SK-N-SH (cell line): ENCODE data around the gene NLGN3. TPM values are rescaled to one million over a fixed set of nuclear protein-coding genes. Genes with fewer than 3 reads are reported as not detected.

Experiments used
- CTCF ChIA-PET: fragments of 300-600, 350-600 bp; formaldehyde crosslinking; extraction: SDS; loops from one replicate; lab custom pipeline; 2021; lab: Yijun Ruan, JAX
- POLR2A ChIA-PET: fragments of 350-600 bp; sonication (Branson Sonifier 250); formaldehyde crosslinking; extraction: SDS; loops from one replicate; lab custom pipeline; 2020; ENCODE audit warnings: antibody characterized with exemption, inconsistent platforms; lab: Yijun Ruan, JAX
- DNase-seq: peaks from one replicate; pipeline ENCODE4 v3.0.0; 2012
- H2AFZ ChIP-seq: fragments of 200-600 bp; sonication (generic); 2 replicates; pipeline ENCODE4 v1.8.1; 2016; ENCODE audit warnings: antibody characterized with exemption, mild to moderate bottlenecking, low read depth
- H3F3A ChIP-seq: fragments of 200-600 bp; sonication (generic); replicated peaks from 2 replicates; pipeline ENCODE3; 2016; ENCODE audit warnings: antibody characterized with exemption, mild to moderate bottlenecking; ENCODE audit not compliant: insufficient read depth
- H3K27ac ChIP-seq, 2 experiments: fragments of 200-500 bp in 1 of 2; fragments of 200-600 bp in 1 of 2; sonication (Bioruptor generic) in 1 of 2; sonication (generic), shearing (Covaris generic) in 1 of 2; 2 replicates each; pipeline versions ENCODE4 v1.5.1 to v1.6.1; 2014 to 2016; ENCODE audit warnings: low read depth in 2 of 2, inconsistent platforms in 1 of 2, low read length in 1 of 2, mild to moderate bottlenecking in 1 of 2, mixed read lengths in 1 of 2
- H3K27me3 ChIP-seq: fragments of 200-600 bp; sonication (generic), shearing (Covaris generic); 2 replicates; pipeline ENCODE4 v1.6.1; 2016; ENCODE audit warnings: mixed run types; ENCODE audit not compliant: insufficient read depth
- H3K36me3 ChIP-seq, 2 experiments: fragments of 200-500 bp in 1 of 2; fragments of 200-600 bp in 1 of 2; sonication (Bioruptor generic) in 1 of 2; sonication (generic) in 1 of 2; replicated peaks in 1 of 2; 2 replicates each; pipeline versions ENCODE3 to v1.5.1; 2014 to 2016; ENCODE audit warnings: low read length in 1 of 2, mild to moderate bottlenecking in 1 of 2; ENCODE audit not compliant: insufficient read depth in 2 of 2, control insufficient read depth in 1 of 2
- H3K4me1 ChIP-seq, 2 experiments: fragments of 200-500 bp in 1 of 2; fragments of 200-600 bp in 1 of 2; sonication (Bioruptor generic) in 1 of 2; sonication (generic), shearing (Covaris generic) in 1 of 2; 2 replicates each; pipeline versions ENCODE4 v1.5.1 to v1.6.1; 2014 to 2016; ENCODE audit warnings: low read depth in 1 of 2, low read length in 1 of 2, mixed run types in 1 of 2; ENCODE audit not compliant: insufficient read depth in 2 of 2, control insufficient read depth in 1 of 2
- H3K4me2 ChIP-seq: fragments of 200-600 bp; sonication (generic), shearing (Covaris generic); 2 replicates; pipeline ENCODE4 v1.6.1; 2017; ENCODE audit warnings: mixed run types
- H3K4me3 ChIP-seq, 2 experiments: fragments of 200-500 bp in 1 of 2; fragments of 200-600 bp in 1 of 2; sonication (Bioruptor generic) in 1 of 2; sonication (generic), shearing (Covaris generic) in 1 of 2; 2 replicates each; pipeline versions ENCODE4 v1.5.1 to v1.8.1; 2014 to 2016; ENCODE audit warnings: low read depth in 2 of 2, inconsistent platforms in 1 of 2, low read length in 1 of 2, mild to moderate bottlenecking in 1 of 2, mixed read lengths in 1 of 2, moderate library complexity in 1 of 2
- H3K79me2 ChIP-seq: fragments of 200-600 bp; sonication (generic); 2 replicates; pipeline ENCODE4 v1.8.1; 2017; ENCODE audit warnings: mild to moderate bottlenecking; ENCODE audit not compliant: insufficient read depth
- H3K9ac ChIP-seq: fragments of 200-600 bp; sonication (generic); 2 replicates; pipeline ENCODE4 v1.6.1; 2017; ENCODE audit warnings: mixed run types
- H3K9me2 ChIP-seq: fragments of 200-600 bp; sonication (generic); 2 replicates; pipeline ENCODE4 v1.6.1; 2017; ENCODE audit warnings: mixed run types
- H3K9me3 ChIP-seq: fragments of 200-600 bp; sonication (generic); 2 replicates; pipeline ENCODE4 v1.6.1; 2017; ENCODE audit warnings: mixed run types, mild to moderate bottlenecking, moderate library complexity
- H4K20me1 ChIP-seq: fragments of 200-600 bp; sonication (generic); 2 replicates; pipeline ENCODE4 v1.6.1; 2017; ENCODE audit warnings: mild to moderate bottlenecking, mixed run types; ENCODE audit not compliant: insufficient read depth
- ELF1 ChIP-seq: IDR thresholded peaks from 2 replicates; pipeline ENCODE4 v1.4.0; 2012
- FOXJ3 ChIP-seq: sonication (generic); formaldehyde crosslinking; IDR thresholded peaks from 2 replicates; pipeline ENCODE4 v1.5.1; 2020; ENCODE audit warnings: mild to moderate bottlenecking, missing genetic modification reagents
- GATA2 ChIP-seq: sonication (generic); formaldehyde crosslinking; IDR thresholded peaks from 2 replicates; pipeline ENCODE4 v1.5.0; 2020; ENCODE audit warnings: mild to moderate bottlenecking, missing genetic modification reagents
- POLR2AphosphoS5 ChIP-seq: IDR thresholded peaks from 2 replicates; pipeline ENCODE4 v1.6.1; 2012; ENCODE audit warnings: low read depth, low read length
- TAF1 ChIP-seq: IDR thresholded peaks from 2 replicates; pipeline ENCODE4 v1.6.1; 2012; ENCODE audit warnings: low read depth, mild to moderate bottlenecking, low read length, moderate library complexity, borderline replicate concordance
- TCF12 ChIP-seq: IDR thresholded peaks from 2 replicates; pipeline ENCODE4 v1.4.0; 2012
- WGBS: methylation state at CpG from one replicate; pipeline ENCODE4 v1.1.6; 2017; ENCODE audit warnings: low lambda C conversion rate; 5-methylcytosine and 5-hydroxymethylcytosine counted together
- polyA plus RNA-seq, 3 experiments: library from polyadenylated mRNA; depleted of rRNA; stranded (reverse); fragments of >200 nt; gene quantifications; 2 replicates each; pipeline ENCODE4 v1.2.3, GENCODE V29; 2012
- TF ChIP-seq, protein P1 (sequence below): IDR thresholded peaks from 2 replicates; pipeline ENCODE4 v1.6.1; 2012; ENCODE audit warnings: mild to moderate bottlenecking, low read depth, low read length, moderate library complexity
- TF ChIP-seq, protein P2 (sequence below): IDR thresholded peaks from 2 replicates; pipeline ENCODE4; 2012

Gene NLGN3
- polyA plus RNA-seq, 1 of the 3 experiments (the other 2 are of a cell fraction), result 5.3 TPM

DNA sequence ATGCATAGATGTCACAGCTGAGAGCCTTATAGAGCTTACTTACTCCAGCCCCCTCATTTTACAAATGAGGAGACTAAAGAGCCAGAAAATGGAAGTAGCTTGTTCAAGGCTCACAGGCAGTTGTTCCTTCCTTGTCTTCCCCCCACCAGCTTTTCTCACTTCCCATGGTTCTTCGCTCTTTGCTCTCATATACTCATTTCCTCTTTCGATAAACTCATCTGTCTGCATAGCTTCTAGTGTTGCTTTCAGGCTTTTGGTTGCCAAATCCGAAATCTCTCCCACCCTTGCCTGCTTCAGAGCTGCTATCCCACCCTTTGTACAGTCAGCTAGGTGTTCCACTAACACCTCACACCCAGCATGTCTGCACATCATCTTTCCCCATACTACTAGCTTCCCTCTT, 53.4 kb downstream of the NLGN3 start (continued):
- TF ChIP-seq, protein P1, sequence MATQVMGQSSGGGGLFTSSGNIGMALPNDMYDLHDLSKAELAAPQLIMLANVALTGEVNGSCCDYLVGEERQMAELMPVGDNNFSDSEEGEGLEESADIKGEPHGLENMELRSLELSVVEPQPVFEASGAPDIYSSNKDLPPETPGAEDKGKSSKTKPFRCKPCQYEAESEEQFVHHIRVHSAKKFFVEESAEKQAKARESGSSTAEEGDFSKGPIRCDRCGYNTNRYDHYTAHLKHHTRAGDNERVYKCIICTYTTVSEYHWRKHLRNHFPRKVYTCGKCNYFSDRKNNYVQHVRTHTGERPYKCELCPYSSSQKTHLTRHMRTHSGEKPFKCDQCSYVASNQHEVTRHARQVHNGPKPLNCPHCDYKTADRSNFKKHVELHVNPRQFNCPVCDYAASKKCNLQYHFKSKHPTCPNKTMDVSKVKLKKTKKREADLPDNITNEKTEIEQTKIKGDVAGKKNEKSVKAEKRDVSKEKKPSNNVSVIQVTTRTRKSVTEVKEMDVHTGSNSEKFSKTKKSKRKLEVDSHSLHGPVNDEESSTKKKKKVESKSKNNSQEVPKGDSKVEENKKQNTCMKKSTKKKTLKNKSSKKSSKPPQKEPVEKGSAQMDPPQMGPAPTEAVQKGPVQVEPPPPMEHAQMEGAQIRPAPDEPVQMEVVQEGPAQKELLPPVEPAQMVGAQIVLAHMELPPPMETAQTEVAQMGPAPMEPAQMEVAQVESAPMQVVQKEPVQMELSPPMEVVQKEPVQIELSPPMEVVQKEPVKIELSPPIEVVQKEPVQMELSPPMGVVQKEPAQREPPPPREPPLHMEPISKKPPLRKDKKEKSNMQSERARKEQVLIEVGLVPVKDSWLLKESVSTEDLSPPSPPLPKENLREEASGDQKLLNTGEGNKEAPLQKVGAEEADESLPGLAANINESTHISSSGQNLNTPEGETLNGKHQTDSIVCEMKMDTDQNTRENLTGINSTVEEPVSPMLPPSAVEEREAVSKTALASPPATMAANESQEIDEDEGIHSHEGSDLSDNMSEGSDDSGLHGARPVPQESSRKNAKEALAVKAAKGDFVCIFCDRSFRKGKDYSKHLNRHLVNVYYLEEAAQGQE, result no peak
- no peak for TF ChIP-seq ELF1
- no peak for TF ChIP-seq FOXJ3 (CRISPR knock-in tag)
- no peak for TF ChIP-seq POLR2AphosphoS5
- TF ChIP-seq TAF1, result no peak

DNA sequence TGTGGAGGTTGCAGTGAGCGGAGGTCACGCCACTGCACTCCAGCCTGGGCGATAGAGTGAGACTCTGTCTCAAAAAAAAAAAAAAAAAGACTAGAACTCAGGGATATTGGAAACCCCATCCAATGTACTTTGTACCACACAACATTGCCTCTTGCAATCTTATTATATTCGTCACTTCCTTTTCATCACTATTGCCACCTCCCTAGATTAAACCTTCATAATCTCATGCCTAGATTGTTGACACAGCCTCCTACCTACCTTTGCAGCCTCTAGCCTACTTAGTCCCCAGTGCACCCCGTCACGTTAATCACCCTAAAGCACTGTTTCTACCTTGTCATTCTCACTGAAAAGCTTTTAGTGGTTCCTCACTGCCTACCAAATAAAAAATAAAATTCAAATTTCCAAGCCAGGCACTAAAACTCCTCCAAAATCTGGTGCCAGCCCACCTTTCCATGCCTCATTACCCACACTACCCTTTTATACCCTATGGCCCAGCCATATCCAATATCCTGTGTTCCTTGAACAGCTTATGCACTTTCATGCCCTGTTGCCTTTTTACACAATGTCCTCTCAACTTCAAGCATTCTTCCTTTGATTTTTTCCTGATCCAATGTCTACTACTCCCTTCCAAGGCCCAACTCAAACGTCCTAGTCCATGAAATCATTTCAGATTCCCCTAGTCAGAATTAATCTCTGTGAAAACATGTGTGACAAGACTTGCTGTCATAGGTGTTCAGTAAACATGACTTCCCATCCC, 54.8 kb downstream of the NLGN3 start:
- ChIA-PET CTCF (no interaction called here), POLR2A (no interaction called here)
- H3K4me1 ChIP-seq, result no peaks in the 10 kb centered on the region
- WGBS, result 41% methylated on average over 7 of the region's 7 CpGs
- H2AFZ ChIP-seq, result no peak overlapping the region
- no peak overlapping the region for H3K9ac ChIP-seq
- H3K9me2 ChIP-seq, result no peaks in the 10 kb centered on the region
- no peak overlapping the region for H3K4me2 ChIP-seq
- H4K20me1 ChIP-seq, result no peaks in the 10 kb centered on the region
- H3K27me3 ChIP-seq, result no peaks in the 10 kb centered on the region; the same call in 1 of the 2 replicates
- H3K36me3 ChIP-seq, result no peaks in the 10 kb centered on the region
- TF ChIP-seq GATA2, result no peak
- no peaks in the 10 kb centered on the region for H3K79me2 ChIP-seq
- DNase-seq, result no peak
- H3F3A ChIP-seq, result no peaks in the 10 kb centered on the region
- H3K27ac ChIP-seq, result no peak overlapping the region
- no peak overlapping the region for H3K4me3 ChIP-seq
- H3K9me3 ChIP-seq, result no peaks in the 10 kb centered on the region

DNA sequence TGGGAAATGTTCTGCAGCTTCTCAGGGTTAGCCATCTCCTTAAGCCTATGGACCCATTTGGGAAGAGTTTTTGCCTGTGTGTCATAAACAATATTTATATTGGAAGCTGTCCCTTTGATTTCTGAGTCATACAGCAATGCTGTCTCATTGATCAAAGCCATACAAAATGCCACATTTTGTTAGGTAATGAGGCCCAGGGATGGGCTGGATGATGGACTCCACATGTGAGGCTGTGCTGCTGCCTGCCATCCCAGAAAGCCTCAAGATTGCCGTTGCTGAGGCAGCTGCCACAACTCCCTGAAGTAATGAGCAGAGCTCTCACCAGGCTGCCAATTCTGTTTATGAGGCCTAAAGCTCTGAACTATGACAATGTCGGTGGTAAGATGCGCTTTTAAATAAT, 66.2 kb downstream of the NLGN3 start:
- POLR2A ChIA-PET, result no interaction called here
- Histone ChIP-seq H3K79me2 (no peaks in the 10 kb centered on the region), H3K9me3 (no peaks in the 10 kb centered on the region), H3K27ac (no peak overlapping the region), H3K27me3 (peaks cover 33% of the 10 kb centered on the region), H3K4me3 (no peak overlapping the region), H3K9me2 (no peaks in the 10 kb centered on the region), H3F3A (peaks cover 4% of the 10 kb centered on the region), H4K20me1 (no peaks in the 10 kb centered on the region), H3K4me2 (no peak overlapping the region), H3K36me3 (no peaks in the 10 kb centered on the region), H2AFZ (no peak overlapping the region), H3K4me1 (no peaks in the 10 kb centered on the region), H3K9ac (no peak overlapping the region)
- WGBS, result 46% methylated on average over 3 of the region's 3 CpGs
- CTCF ChIA-PET, result no interaction called here
- TF ChIP-seq TCF12, result peak; percentile 45; the same call in 1 of the 2 replicates
- TF ChIP-seq, protein P2, sequence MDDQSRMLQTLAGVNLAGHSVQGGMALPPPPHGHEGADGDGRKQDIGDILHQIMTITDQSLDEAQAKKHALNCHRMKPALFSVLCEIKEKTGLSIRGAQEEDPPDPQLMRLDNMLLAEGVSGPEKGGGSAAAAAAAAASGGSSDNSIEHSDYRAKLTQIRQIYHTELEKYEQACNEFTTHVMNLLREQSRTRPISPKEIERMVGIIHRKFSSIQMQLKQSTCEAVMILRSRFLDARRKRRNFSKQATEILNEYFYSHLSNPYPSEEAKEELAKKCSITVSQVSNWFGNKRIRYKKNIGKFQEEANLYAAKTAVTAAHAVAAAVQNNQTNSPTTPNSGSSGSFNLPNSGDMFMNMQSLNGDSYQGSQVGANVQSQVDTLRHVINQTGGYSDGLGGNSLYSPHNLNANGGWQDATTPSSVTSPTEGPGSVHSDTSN, result no peak
- DNase-seq, result no peak
